Endometrial microvascular endothelial cells (primary cell): ENCODE data around the gene IREB2. TPM values are rescaled to one million over a fixed set of nuclear protein-coding genes. Genes with fewer than 3 reads are reported as not detected.
"Not testable (repeated sequence)": the region's sequence is repeated elsewhere in the genome, so short reads cannot be mapped to it uniquely, and the experiment has no call there.

ENCODE experiments used
- in situ Hi-C: cut with HindIII; loops from 2 replicates; pipeline ENCODE4 v1.10.0; 2017; ENCODE audit warnings: low sequenced_read_pairs, low pct_unique_long_range_greater_than_20kb; ENCODE audit errors: inconsistent ontology term
- total RNA-seq: library from RNA; depleted of rRNA; stranded (reverse); fragments of >200 nt; gene quantifications from one replicate; pipeline ENCODE4 v1.2.3, GENCODE V29; 2015; ENCODE audit errors: inconsistent ontology term

The IREB2 gene
- total RNA-seq, 1 donor from 2014 or later: 18.8 TPM

GRCh38 chr15:78425643-78426042 lies 12.4 kb upstream of the IREB2 start:
- in situ Hi-C loops: no loop called here

GRCh38 chr15:78426300-78426699 lies 11.7 kb upstream of the IREB2 start:
- in situ Hi-C loops: no loop called here

GRCh38 chr15:78427953-78428352 lies 10.1 kb upstream of the IREB2 start:
- in situ Hi-C loops: no loop called here

- in situ Hi-C loops: no loop called here
Observed at GRCh38 chr15:78429477-78429876, 8.5 kb upstream of the IREB2 start.

- in situ Hi-C loops: no loop called here
Observed at GRCh38 chr15:78431955-78432354, 6.1 kb upstream of the IREB2 start.

GRCh38 chr15:78432664-78433063 lies 5.4 kb upstream of the IREB2 start:
- in situ Hi-C loops: no loop called here

GRCh38 chr15:78434134-78434533 lies 3.9 kb upstream of the IREB2 start:
- in situ Hi-C loops: no loop called here

GRCh38 chr15:78434711-78435110 lies 3.3 kb upstream of the IREB2 start:
- in situ Hi-C loops: not testable (repeated sequence)

GRCh38 chr15:78437107-78437761 lies 782 bp upstream of the IREB2 start:
- in situ Hi-C loops: no loop called here

GRCh38 chr15:78438619-78439285 lies 736 bp downstream of the IREB2 start:
- in situ Hi-C loops: no loop called here

- in situ Hi-C loops: no loop called here
Observed at GRCh38 chr15:78440375-78441373, 2.7 kb downstream of the IREB2 start.

GRCh38 chr15:78444255-78444654 lies 6.2 kb downstream of the IREB2 start:
- in situ Hi-C loops: no loop called here

- in situ Hi-C loops: no loop called here
Observed at GRCh38 chr15:78445875-78446274, 7.9 kb downstream of the IREB2 start.

GRCh38 chr15:78446551-78446950 lies 8.5 kb downstream of the IREB2 start:
- in situ Hi-C loops: no loop called here

GRCh38 chr15:78448441-78449219 lies 10.6 kb downstream of the IREB2 start:
- in situ Hi-C loops: no loop called here

- in situ Hi-C loops: no loop called here
Observed at GRCh38 chr15:78449220-78449999, 11.4 kb downstream of the IREB2 start.

- in situ Hi-C loops: no loop called here
Observed at GRCh38 chr15:78450285-78450858, 12.4 kb downstream of the IREB2 start.

- in situ Hi-C loops: no loop called here
Observed at GRCh38 chr15:78452485-78452884, 14.5 kb downstream of the IREB2 start.
